Left ventricle myocardium inferior (tissue), 1 donor: ENCODE results near the gene VTI1A. TPM values are rescaled to one million over a fixed set of nuclear protein-coding genes. Genes with fewer than 3 reads are reported as not detected.
A peak's percentile ranks its signal among the peaks of the same experiment; 100 is the strongest.

Experiments
- DNase-seq: peaks from one replicate; pipeline ENCODE4 v3.0.0-alpha.2; 2020
- H3K27ac ChIP-seq: fragments of 200-600 bp; replicated peaks from 2 replicates; pipeline ENCODE4 v1.8.0; 2021
- H3K27me3 ChIP-seq: fragments of 200-600 bp; 2 replicates; pipeline ENCODE4 v1.8.0; 2021; ENCODE audit warnings: low read depth
- H3K36me3 ChIP-seq: fragments of 200-600 bp; 2 replicates; pipeline ENCODE4 v1.8.0; 2021
- H3K4me1 ChIP-seq: fragments of 200-600 bp; 2 replicates; pipeline ENCODE4 v1.8.0; 2021
- H3K4me3 ChIP-seq: fragments of 200-600 bp; 2 replicates; pipeline ENCODE4 v1.8.0; 2021; ENCODE audit warnings: mild to moderate bottlenecking, moderate library complexity
- H3K9me3 ChIP-seq: fragments of 200-600 bp; replicated peaks from 2 replicates; pipeline ENCODE4 v1.8.0; 2021
- intact Hi-C: fragments of 100-400 bp; cut with micrococcal nuclease; formaldehyde crosslinking; loops from one replicate; pipeline ENCODE4 v1.11.0; 2022
- total RNA-seq: library from RNA; stranded (reverse); fragmentation: NEBNext Ultra II Directional; extraction: Animal tissue kit (Norgen Biotek cat#: 25700); gene quantifications from one replicate; pipeline ENCODE4 v1.2.1, GENCODE V29; 2021
- TF ChIP-seq, protein P1 (sequence below): fragments of 200-600 bp; IDR thresholded peaks from 2 replicates; pipeline ENCODE4 v1.8.0; 2021; ENCODE audit warnings: antibody characterized with exemption, mild to moderate bottlenecking, borderline replicate concordance
- donor health status: DM: no; HTN: yes; CAD: no; lungs with severe emphysema.

Gene VTI1A
- total RNA-seq, 1 donor from 2014 or later = 20.5 TPM

DNA sequence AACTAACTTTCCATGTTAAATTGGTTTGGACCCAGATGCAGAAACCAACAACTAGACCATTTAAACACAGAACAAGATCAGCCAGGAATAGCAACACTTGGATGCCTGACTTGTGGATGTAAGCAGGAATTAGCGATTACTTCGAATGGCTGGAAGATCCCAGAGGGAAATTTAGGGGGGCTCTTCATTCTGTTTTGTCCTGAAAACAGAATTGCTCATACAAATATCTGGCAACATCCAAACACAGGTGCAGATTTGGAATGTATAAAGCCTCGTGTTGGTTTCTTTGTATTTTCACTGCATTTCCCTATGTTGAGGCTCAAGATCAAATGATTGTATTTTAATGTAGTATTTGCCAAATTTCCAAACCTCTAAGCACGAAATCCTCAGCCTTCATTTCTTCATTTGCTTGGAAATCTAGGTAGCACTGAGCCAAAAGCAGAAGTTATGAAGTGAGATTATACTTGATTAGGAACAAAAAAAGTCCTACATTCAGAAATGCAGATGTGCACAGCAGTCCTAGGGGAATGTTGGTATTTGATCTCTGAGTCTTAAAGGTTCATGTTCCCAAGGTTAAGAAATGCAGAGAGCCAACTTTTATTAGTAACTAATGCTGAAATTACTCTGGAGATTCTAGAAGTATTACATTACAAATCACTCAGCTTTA, 254.3 kb downstream of the VTI1A start:
- Histone ChIP-seq H3K27me3 (no peaks in the 10 kb centered on the region), H3K4me1 (peaks cover 8% of the 10 kb centered on the region), H3K4me3 (no peak overlapping the region), H3K9me3 (no peaks in the 10 kb centered on the region), H3K27ac (peak overlapping the region; percentile 13), H3K36me3 (no peaks in the 10 kb centered on the region)
- DNase-seq = no peak
- TF ChIP-seq, protein P1, sequence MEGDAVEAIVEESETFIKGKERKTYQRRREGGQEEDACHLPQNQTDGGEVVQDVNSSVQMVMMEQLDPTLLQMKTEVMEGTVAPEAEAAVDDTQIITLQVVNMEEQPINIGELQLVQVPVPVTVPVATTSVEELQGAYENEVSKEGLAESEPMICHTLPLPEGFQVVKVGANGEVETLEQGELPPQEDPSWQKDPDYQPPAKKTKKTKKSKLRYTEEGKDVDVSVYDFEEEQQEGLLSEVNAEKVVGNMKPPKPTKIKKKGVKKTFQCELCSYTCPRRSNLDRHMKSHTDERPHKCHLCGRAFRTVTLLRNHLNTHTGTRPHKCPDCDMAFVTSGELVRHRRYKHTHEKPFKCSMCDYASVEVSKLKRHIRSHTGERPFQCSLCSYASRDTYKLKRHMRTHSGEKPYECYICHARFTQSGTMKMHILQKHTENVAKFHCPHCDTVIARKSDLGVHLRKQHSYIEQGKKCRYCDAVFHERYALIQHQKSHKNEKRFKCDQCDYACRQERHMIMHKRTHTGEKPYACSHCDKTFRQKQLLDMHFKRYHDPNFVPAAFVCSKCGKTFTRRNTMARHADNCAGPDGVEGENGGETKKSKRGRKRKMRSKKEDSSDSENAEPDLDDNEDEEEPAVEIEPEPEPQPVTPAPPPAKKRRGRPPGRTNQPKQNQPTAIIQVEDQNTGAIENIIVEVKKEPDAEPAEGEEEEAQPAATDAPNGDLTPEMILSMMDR = no peak
- intact Hi-C loops = no loop called here

DNA sequence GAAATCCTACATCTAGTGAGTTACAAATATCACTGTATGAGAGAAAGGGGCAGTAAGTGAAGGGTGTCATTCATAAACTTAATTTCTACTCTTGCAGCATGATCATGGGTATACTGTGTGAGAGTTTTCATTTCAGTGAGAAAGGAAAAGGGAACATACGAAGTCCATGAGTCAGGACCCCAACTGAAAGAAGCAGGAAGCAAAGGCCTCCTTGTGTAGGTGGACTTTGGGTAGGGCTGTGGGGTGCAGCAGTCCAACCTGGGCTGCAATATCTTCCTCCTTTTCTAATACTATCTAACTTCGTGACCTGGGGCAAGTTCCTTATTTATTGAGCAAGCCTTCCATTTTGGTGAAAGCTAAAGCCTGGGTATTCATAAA, 254.9 kb downstream of the VTI1A start:
- Histone ChIP-seq H3K4me3 (no peak overlapping the region), H3K27ac (peak overlapping the region; percentile 13), H3K9me3 (no peaks in the 10 kb centered on the region), H3K36me3 (no peaks in the 10 kb centered on the region), H3K4me1 (peaks cover 8% of the 10 kb centered on the region), H3K27me3 (no peaks in the 10 kb centered on the region)
- no peak for DNase-seq
- TF ChIP-seq, protein P1 = no peak
- intact Hi-C loops = no loop called here

DNA sequence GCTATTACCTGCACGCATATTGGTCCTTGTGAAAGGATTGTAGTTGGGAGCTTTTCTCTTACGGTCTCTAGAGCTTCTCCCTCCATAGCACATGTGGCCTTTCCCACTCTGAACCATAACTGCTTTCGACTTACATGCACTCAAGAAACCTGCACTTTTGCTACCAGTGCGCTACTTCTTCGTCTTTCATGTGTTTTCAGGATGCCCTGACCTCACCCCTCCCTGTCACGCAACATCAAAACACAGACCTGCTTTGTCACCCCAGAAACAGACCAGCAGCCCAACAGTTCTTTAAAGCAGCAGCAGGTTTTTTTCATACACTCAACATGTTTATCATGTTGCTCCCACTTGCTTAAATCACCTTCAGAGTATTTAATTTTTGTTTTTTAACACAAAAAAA, 259.6 kb downstream of the VTI1A start:
- Histone ChIP-seq H3K27ac (no peak overlapping the region), H3K4me1 (no peaks in the 10 kb centered on the region), H3K9me3 (no peaks in the 10 kb centered on the region), H3K27me3 (no peaks in the 10 kb centered on the region), H3K4me3 (no peak overlapping the region), H3K36me3 (no peaks in the 10 kb centered on the region)
- no peak for DNase-seq
- TF ChIP-seq, protein P1 = no peak
- intact Hi-C loops = no loop called here

DNA sequence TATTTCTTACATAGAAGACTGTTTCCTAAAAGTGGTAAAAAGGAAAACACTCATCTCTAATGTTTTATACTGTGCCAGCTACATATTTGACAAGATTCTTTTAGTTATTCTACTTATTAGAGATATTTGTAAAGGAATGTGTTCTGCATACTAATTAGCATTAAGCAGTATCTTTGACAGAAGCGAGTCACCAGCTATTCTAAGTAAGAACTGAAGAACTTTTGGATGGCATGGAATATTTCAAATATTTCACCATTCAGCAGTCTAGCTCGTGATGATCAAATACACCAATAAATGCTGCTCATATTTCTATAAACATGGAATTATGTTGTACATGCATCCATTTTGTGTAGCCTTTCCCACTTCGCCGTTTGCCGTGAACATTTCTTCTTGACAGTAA, 261.4 kb downstream of the VTI1A start:
- TF ChIP-seq, protein P1 = no peak
- no peak for DNase-seq
- H3K27me3 ChIP-seq = no peaks in the 10 kb centered on the region
- no peaks in the 10 kb centered on the region for H3K4me1 ChIP-seq
- no peaks in the 10 kb centered on the region for H3K9me3 ChIP-seq
- intact Hi-C loops = no loop called here
- no peak overlapping the region for H3K4me3 ChIP-seq
- no peak overlapping the region for H3K27ac ChIP-seq
- no peaks in the 10 kb centered on the region for H3K36me3 ChIP-seq

DNA sequence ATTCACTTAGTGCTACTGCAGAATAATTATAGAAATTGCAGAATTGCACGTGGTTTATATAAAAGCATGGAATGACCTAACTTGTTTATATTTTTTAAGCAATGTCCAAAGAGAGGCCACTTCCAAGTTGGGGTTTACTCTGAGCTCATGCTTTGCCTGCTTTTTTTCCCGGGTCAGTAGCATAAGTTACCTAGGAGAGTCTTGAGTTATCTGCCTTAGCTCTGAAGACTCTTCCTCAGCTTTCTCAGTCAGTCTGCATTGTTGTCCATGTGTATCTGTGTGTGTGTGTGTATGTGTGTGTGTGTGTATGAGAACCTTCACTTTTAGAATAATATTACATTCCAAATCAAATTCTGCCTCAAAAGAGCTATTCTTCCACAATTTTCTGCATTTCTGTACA, 263.5 kb downstream of the VTI1A start:
- Histone ChIP-seq H3K9me3 (no peaks in the 10 kb centered on the region), H3K4me3 (no peak overlapping the region), H3K27ac (no peak overlapping the region), H3K36me3 (no peaks in the 10 kb centered on the region), H3K27me3 (no peaks in the 10 kb centered on the region), H3K4me1 (no peaks in the 10 kb centered on the region)
- intact Hi-C loops = loop anchor here (10.0 kb wide), 1 partner anchor 674 kb away; no protein-coding TSS in a partner anchor
- no peak for DNase-seq
- TF ChIP-seq, protein P1 = no peak
